CD14-positive monocyte (primary cell): ENCODE data around the gene OR51E2. TPM values are rescaled to one million over a fixed set of nuclear protein-coding genes. Genes with fewer than 3 reads are reported as not detected.

ENCODE experiments used
- DNase-seq, 3 donors: peaks; one replicate each; pipeline ENCODE4 v3.0.0-alpha.2; 2011 to 2022
- H2AFZ ChIP-seq: 2 replicates; pipeline ENCODE4 v1.6.0; 2012; ENCODE audit warnings: mild to moderate bottlenecking, low read depth, low read length, inconsistent platforms; ENCODE audit not compliant: insufficient read depth, poor library complexity, severe bottlenecking
- H3K27ac ChIP-seq, 2 donors: 1 replicate in 1 of 2; 2 replicates in 1 of 2; pipeline ENCODE4 v1.5.1; 2012 to 2013; ENCODE audit warnings: low read length in 2 of 2, control low read depth in 1 of 2, inconsistent platforms in 1 of 2, low read depth in 1 of 2, mild to moderate bottlenecking in 1 of 2
- H3K27me3 ChIP-seq, 2 donors: one replicate each; pipeline versions ENCODE4 v1.6.0 to v1.6.1; 2011 to 2013; ENCODE audit warnings: low read length in 2 of 2; ENCODE audit not compliant: control insufficient read depth in 2 of 2, insufficient read depth in 2 of 2
- H3K36me3 ChIP-seq, 2 donors: replicated peaks in 1 of 2; 1 replicate in 1 of 2; 2 replicates in 1 of 2; pipeline versions ENCODE4 v1.5.1 to v1.6.1; 2012 to 2013; ENCODE audit warnings: low read length in 2 of 2, control low read depth in 1 of 2, inconsistent platforms in 1 of 2, mild to moderate bottlenecking in 1 of 2; ENCODE audit not compliant: insufficient read depth in 2 of 2, control insufficient read depth in 1 of 2
- H3K4me1 ChIP-seq, 2 donors: 1 replicate in 1 of 2; 2 replicates in 1 of 2; pipeline versions ENCODE4 v1.5.1 to v1.6.1; 2012 to 2013; ENCODE audit warnings: low read length in 2 of 2, control low read depth in 1 of 2, inconsistent platforms in 1 of 2, mild to moderate bottlenecking in 1 of 2, moderate library complexity in 1 of 2; ENCODE audit not compliant: insufficient read depth in 2 of 2, control insufficient read depth in 1 of 2
- H3K4me2 ChIP-seq: replicated peaks from 2 replicates; pipeline ENCODE3; 2012; ENCODE audit warnings: low read length, moderate library complexity, mild to moderate bottlenecking; ENCODE audit not compliant: poor library complexity, severe bottlenecking; ENCODE audit errors: extremely low read depth
- H3K4me3 ChIP-seq, 3 experiments: fragments of 200-600 bp in 1 of 3; sonication (generic) in 1 of 3; replicated peaks in 1 of 3; 1 replicate in 2 of 3; 2 replicates in 1 of 3; pipeline ENCODE4 v1.5.1; 2011 to 2013; ENCODE audit warnings: low read length in 3 of 3, mild to moderate bottlenecking in 3 of 3, control low read depth in 2 of 3, low read depth in 2 of 3, inconsistent platforms in 1 of 3, moderate library complexity in 1 of 3
- H3K79me2 ChIP-seq: 2 replicates; pipeline ENCODE4 v1.6.0; 2012; ENCODE audit warnings: mild to moderate bottlenecking, control low read depth, inconsistent platforms, low read length, moderate library complexity; ENCODE audit not compliant: insufficient read depth
- H3K9ac ChIP-seq: 2 replicates; pipeline ENCODE4 v1.6.0; 2017; ENCODE audit warnings: low read length, mild to moderate bottlenecking; ENCODE audit not compliant: insufficient read depth, poor library complexity, severe bottlenecking
- H3K9me3 ChIP-seq, 2 donors: replicated peaks in 1 of 2; 1 replicate in 1 of 2; 2 replicates in 1 of 2; pipeline versions ENCODE4 v1.5.1 to v1.6.1; 2012 to 2013; ENCODE audit warnings: low read length in 2 of 2, control low read depth in 1 of 2; ENCODE audit not compliant: control insufficient read depth in 1 of 2, insufficient read depth in 1 of 2
- H4K20me1 ChIP-seq: 2 replicates; pipeline ENCODE4 v1.6.0; 2012; ENCODE audit warnings: mild to moderate bottlenecking, low read length, control low read depth, moderate library complexity; ENCODE audit not compliant: insufficient read depth
- H3K27ac Mint-ChIP-seq, 7 donors: one replicate each; pipeline ENCODE4 v1.8.0; 2020; ENCODE audit warnings: mild to moderate bottlenecking in 7 of 7, mixed read lengths in 7 of 7, moderate library complexity in 6 of 7, inconsistent platforms in 2 of 7
- H3K27me3 Mint-ChIP-seq, 3 donors: one replicate each; pipeline ENCODE4 v1.8.0; 2021 to 2022; ENCODE audit warnings: low read depth in 3 of 3, mild to moderate bottlenecking in 3 of 3, mixed read lengths in 3 of 3, moderate library complexity in 3 of 3, inconsistent platforms in 1 of 3
- H3K36me3 Mint-ChIP-seq, 2 donors: one replicate each; pipeline ENCODE4 v1.8.0; 2020; ENCODE audit warnings: mixed read lengths in 2 of 2, inconsistent platforms in 1 of 2, mild to moderate bottlenecking in 1 of 2
- H3K4me1 Mint-ChIP-seq: one replicate; pipeline ENCODE4 v1.8.0; 2020; ENCODE audit warnings: mild to moderate bottlenecking, mixed read lengths
- H3K4me3 Mint-ChIP-seq, 2 donors: one replicate each; pipeline ENCODE4 v1.8.0; 2020; ENCODE audit warnings: mild to moderate bottlenecking in 2 of 2, mixed read lengths in 2 of 2, moderate library complexity in 1 of 2
- H3K9me3 Mint-ChIP-seq, 7 donors: one replicate each; pipeline ENCODE4 v1.8.0; 2020 to 2022; ENCODE audit warnings: mixed read lengths in 7 of 7, mild to moderate bottlenecking in 6 of 7, moderate library complexity in 6 of 7, inconsistent platforms in 2 of 7
- CTCF ChIP-seq: fragments of 200-600 bp; IDR thresholded peaks from one replicate; pipeline ENCODE4 v1.8.0; 2022; ENCODE audit warnings: antibody characterized with exemption, mild to moderate bottlenecking
- WGBS: methylation state at CpG from one replicate; pipeline ENCODE4 v1.1.5; 2013; ENCODE audit warnings: missing lambda C conversion rate; ENCODE audit not compliant: insufficient coverage; 5-methylcytosine and 5-hydroxymethylcytosine counted together
- intact Hi-C, 2 donors: fragments of 100-400 bp; cut with micrococcal nuclease; formaldehyde crosslinking; loops; one replicate each; pipeline versions ENCODE4 v1.15.0 to v1.15.1; 2023
- polyA plus RNA-seq, 3 donors: library from polyadenylated mRNA; depleted of rRNA in 1 of 3; unstranded in 2 of 3; stranded (reverse) in 1 of 3; fragments of 300-500 nt in 2 of 3; fragments of >200 nt in 1 of 3; fragmentation: Illumina TruSeq in 2 of 3; gene quantifications; 1 replicate in 2 of 3; 2 replicates in 1 of 3; pipeline ENCODE4 v1.2.3, GENCODE V29; 2012 to 2021

The OR51E2 gene
- polyA plus RNA-seq, 3 donors: not detected

DNA sequence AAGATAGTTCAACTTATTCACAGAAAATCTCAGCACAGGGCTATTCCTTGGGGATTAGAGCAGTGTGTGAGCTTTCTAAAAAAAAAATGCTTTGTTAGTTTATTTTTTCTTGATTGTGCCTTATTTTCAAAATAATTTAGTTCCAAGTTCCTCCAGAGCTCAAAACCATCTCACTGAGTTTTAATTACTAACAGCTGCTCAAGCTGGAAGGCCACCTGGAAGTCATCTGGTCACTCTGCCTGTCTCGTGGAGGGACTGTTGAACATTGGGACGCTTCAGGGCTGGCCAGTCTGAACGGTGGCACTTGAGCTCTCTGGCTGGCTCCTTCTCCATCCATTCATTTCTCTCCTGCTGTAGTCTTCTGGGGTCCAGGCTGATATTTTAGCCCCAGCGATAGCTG lies 49.9 kb downstream of the OR51E2 start:
- Histone ChIP-seq H3K9ac (no peak overlapping the region), H3K27ac (no peak overlapping the region), H3K9me3 (no peaks in the 10 kb centered on the region), H3K27me3 (no peaks in the 10 kb centered on the region), H3K4me3 (no peak overlapping the region), H3K36me3 (no peaks in the 10 kb centered on the region), H4K20me1 (no peaks in the 10 kb centered on the region), H3K4me1 (no peaks in the 10 kb centered on the region), H3K79me2 (no peaks in the 10 kb centered on the region), H3K4me2 (no peak overlapping the region), H2AFZ (no peak overlapping the region)
- WGBS: 97% methylated on average over 3 of the region's 4 CpGs
- DNase-seq: no peak
- Mint-ChIP-seq H3K4me3 (no peak overlapping the region), H3K27me3 (peaks cover 0 to 5% (median 5%) of the 10 kb centered on the region in 3 donors), H3K27ac (no peak overlapping the region), H3K4me1 (no peaks in the 10 kb centered on the region), H3K9me3 (peaks cover 0 to 2% (median 0%) of the 10 kb centered on the region in 7 donors), H3K36me3 (no peaks in the 10 kb centered on the region)
- no peak for TF ChIP-seq CTCF
- intact Hi-C loops: no loop called here

- Mint-ChIP-seq H3K4me1 (no peaks in the 10 kb centered on the region), H3K4me3 (no peak overlapping the region), H3K27me3 (peaks cover 0 to 5% (median 5%) of the 10 kb centered on the region in 3 donors), H3K9me3 (no peaks in the 10 kb centered on the region), H3K27ac (no peak overlapping the region), H3K36me3 (no peaks in the 10 kb centered on the region)
- no peak overlapping the region for H3K9ac ChIP-seq
- no peaks in the 10 kb centered on the region for H4K20me1 ChIP-seq
- H3K9me3 ChIP-seq: no peaks in the 10 kb centered on the region
- no peak for TF ChIP-seq CTCF
- WGBS: 89% methylated on average over 1 of the region's 2 CpGs
- H3K79me2 ChIP-seq: no peaks in the 10 kb centered on the region
- H3K36me3 ChIP-seq: no peaks in the 10 kb centered on the region
- H3K27ac ChIP-seq: no peak overlapping the region
- no peak overlapping the region for H3K4me3 ChIP-seq
- intact Hi-C loops: no loop called here
- DNase-seq: no peak
- H2AFZ ChIP-seq: no peak overlapping the region
- H3K4me1 ChIP-seq: no peaks in the 10 kb centered on the region
- no peaks in the 10 kb centered on the region for H3K27me3 ChIP-seq
- H3K4me2 ChIP-seq: no peak overlapping the region
These were observed 51.7 kb downstream of the OR51E2 start for GRCh38 chr11:4645974-4646373.
